Adipose tissue (tissue), 3 donors: ENCODE results near the gene HPN. TPM values are rescaled to one million over a fixed set of nuclear protein-coding genes. Genes with fewer than 3 reads are reported as not detected.

Experiments
- H3K27ac ChIP-seq: one replicate; pipeline ENCODE4 v1.5.1; 2013; ENCODE audit warnings: low read depth, low read length
- WGBS, 3 donors: extraction: QIAGEN DNeasy Blood & Tissue Kit; methylation state at CpG; one replicate each; pipeline ENCODE4 v1.1.7; 2013; 5-methylcytosine and 5-hydroxymethylcytosine counted together
- polyA plus RNA-seq, 3 donors: library from polyadenylated mRNA; stranded (reverse); fragments of 200-250 nt; gene quantifications; one replicate each; pipeline ENCODE4 v1.2.3, GENCODE V29; 2013
- donor health status: healthy with polysubstance abuse.
- donor health status: Bipolar disorder and iron deficiency.
- donor health status: healthy.

Gene HPN
- polyA plus RNA-seq, 3 donors, result 1.5 to 141 (median 5.4) TPM

GRCh38 chr19:35069696-35070095 lies 28.2 kb downstream of the HPN start:
- 68 to 97% (median 75%) methylated on average over 1 of the region's 1 CpG for WGBS, 3 donors
- no peak overlapping the region for H3K27ac ChIP-seq

DNA sequence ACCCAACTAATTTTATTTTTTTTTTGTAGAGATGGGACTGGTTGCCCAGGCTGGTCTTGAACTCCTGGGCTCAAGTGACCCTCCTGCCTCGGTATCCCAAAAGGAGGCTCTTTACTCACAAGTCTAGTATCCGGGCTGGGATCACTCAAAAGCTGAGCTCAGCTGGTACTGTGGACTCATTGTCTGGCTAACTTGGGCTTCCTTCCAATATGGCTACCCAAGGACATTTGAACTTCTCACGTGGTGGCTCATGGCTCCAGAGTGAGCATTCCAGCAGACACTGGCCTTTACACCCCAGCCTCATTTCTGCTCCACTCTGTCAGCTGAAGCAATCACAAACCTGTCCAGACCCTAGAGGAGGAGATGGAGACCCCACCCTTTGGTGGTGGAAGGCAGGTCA lies 28.9 kb downstream of the HPN start:
- 83 to 98% (median 94%) methylated on average over 3 of the region's 3 CpGs for WGBS, 3 donors
- no peak overlapping the region for H3K27ac ChIP-seq

DNA sequence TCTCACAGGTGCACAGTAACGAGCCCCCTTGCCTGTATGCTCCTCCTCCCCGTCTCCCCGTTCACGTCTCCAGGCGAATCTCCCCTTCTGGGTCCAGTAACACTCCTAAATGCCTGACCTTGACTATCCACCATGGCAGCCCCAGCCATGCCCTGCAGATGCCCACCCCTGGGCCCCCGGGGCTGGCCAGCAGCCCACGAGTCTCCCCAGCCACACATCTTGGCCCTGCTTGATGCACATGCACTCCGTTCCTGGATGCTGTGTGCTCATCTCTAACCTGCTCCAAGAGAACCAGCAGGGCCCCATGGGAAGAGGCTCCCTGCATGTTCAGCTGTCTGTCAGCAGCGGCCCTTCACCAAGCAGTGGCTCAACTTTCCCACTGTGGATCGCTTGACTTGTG lies 32.0 kb downstream of the HPN start:
- WGBS, 3 donors, result 73 to 79% (median 78%) methylated on average over 10 of the region's 10 CpGs
- H3K27ac ChIP-seq, result no peak overlapping the region

GRCh38 chr19:35073941-35074340 lies 32.4 kb downstream of the HPN start:
- 65 to 84% (median 79%) methylated on average over 8 of the region's 8 CpGs for whole genome bisulfite sequencing, 3 donors
- H3K27ac ChIP-seq, result no peak overlapping the region

GRCh38 chr19:35074426-35075201 lies 33.1 kb downstream of the HPN start:
- H3K27ac ChIP-seq, result no peak overlapping the region
- 86 to 92% (median 86%) methylated on average over 19 to 21 of the region's 21 CpGs for WGBS, 3 donors

- WGBS, 3 donors, result 85 to 91% (median 90%) methylated on average over 21 of the region's 21 CpGs
- H3K27ac ChIP-seq, result no peak overlapping the region
These were observed 33.9 kb downstream of the HPN start for GRCh38 chr19:35075202-35076025.

- 83 to 85% (median 83%) methylated on average over 6 of the region's 6 CpGs for WGBS, 3 donors
These were observed 34.5 kb downstream of the HPN start for GRCh38 chr19:35076026-35076370.

DNA sequence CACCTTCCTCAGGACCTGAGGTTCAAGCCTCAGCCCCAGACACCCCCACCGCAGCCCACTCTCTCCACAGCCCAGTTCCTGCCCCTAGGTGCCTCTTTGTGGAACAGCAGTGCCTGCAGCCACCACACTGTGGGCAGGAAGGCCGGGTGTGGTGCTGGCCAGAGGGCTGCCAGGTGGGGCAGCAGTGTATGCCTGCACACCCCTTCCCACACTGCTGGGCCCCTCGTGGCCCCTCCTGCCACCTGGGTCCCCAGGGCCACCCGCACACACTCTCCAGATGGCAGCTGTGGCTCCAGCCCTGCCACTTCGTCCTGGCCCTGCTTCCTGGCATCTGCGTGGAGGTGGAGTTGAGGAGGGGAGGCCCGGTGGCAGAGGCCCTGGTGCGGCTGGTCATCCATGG lies 35.1 kb downstream of the HPN start:
- 65 to 83% (median 68%) methylated on average over 7 to 8 of the region's 8 CpGs for WGBS, 3 donors

More at GRCh38 chr19:35076026-35076370, 34.5 kb downstream of the HPN start:
- H3K27ac ChIP-seq, result no peak overlapping the region

DNA sequence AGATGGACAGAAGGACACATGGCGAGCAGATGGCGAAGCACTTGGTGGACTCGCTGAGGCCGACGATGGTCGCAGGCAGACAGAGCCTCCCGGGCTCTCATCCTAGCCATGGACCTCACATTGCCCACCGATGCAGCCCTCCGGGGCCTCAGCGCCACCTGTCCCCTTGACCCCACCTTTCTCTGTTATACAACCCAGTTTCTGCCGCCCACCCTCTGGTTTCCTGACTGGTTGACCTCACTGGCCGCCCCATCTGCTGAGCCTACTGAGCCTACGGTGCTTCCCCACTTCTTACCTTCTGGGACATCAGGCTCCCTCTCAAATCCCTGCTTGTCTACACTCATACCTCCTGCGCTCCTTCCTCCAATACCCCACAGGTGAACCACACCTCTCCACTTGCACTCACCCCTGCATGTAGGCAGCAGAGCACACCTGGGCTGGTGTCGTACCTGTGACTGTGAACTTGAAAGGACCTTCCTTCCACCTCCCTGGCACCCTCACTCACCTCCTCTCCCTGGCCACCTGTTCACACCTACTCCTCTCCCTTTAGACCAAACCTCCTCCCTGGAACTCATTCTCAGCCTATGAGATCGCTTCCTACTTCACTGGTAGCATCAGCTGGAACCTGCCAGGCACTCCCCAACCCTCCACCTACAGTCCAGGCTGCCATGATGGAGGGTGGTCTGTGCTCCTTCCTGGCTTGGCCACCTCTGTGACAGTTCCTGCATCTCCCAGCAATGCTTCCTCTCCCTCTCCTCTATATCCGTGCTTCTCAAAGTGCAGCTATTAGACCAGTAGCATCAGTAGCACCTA lies 36.1 kb downstream of the HPN start:
- WGBS, 3 donors, result 90 to 91% (median 91%) methylated on average over 17 of the region's 17 CpGs
- no peak overlapping the region for H3K27ac ChIP-seq

More for the DNA sequence above, 35.1 kb downstream of the HPN start:
- no peak overlapping the region for H3K27ac ChIP-seq

DNA sequence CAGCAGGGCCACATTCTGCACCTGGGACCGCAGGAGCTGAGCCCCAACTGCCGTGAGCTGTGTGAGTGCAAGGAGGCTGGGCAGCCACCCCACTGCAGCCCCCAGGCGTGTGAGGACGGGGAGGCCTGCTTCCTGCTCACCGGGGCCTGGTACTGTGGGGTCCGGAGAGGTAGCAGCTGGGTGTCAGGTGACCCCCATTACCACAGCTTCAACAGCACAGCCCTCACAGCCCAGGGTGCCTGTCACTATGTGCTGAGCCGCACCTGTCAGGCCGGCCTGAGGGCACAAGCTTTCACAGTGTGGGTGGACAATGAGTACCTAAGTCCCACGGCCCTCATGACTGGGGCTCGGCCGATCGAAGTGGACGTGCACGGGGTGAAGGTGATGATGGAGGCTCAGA lies 38.3 kb downstream of the HPN start:
- WGBS, 3 donors, result 82 to 86% (median 85%) methylated on average over 14 of the region's 14 CpGs

GRCh38 chr19:35080613-35081170 lies 39.2 kb downstream of the HPN start:
- H3K27ac ChIP-seq, result no peak overlapping the region
- 86 to 90% (median 87%) methylated on average over 16 of the region's 16 CpGs for WGBS, 3 donors

More for the DNA sequence above, 38.3 kb downstream of the HPN start:
- no peak overlapping the region for H3K27ac ChIP-seq

GRCh38 chr19:35081201-35081600 lies 39.7 kb downstream of the HPN start:
- 78 to 87% (median 86%) methylated on average over 6 of the region's 6 CpGs for WGBS, 3 donors
- no peak overlapping the region for H3K27ac ChIP-seq

DNA sequence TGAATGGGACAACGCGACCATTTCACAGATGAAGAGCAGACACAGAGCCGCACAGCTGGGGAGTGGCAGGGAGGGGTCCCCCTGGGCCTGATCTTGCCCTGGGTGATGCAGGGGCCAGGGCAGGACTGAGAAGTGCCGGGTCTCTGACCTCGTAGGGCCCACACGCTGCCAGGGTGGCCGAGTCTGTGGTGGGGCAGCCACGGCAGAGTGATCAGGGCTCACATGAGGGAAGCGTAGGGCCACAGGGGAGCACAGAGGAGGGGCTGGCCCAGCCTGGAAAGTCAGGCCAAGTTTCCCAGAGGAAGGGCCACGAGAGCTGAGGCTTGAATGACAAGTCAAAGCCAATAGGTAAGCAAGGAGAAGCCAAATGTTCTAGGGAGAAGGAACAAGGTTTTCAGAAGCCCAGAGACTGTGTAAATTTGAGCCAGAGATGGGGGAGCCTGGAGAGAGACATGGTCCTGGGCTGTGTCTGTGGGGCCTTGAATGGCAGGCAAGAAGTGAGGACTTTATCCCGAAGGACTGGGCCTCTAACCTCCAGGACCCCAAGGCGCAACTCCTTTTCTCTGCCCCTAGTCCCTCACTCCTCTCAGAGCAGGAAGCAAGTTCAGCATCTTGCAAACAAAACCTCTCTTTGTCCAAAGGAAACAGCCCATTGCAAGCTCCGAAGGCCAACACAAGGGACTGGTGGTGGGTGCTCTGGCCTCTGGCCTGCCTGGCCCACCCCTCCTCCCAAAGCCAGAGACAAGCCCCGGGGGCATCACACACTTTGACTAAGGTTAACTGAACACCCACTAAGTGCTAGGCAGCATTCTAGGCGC lies 42.4 kb downstream of the HPN start:
- WGBS, 3 donors, result 74 to 88% (median 85%) methylated on average over 15 of the region's 15 CpGs
- H3K27ac ChIP-seq, result no peak overlapping the region

GRCh38 chr19:35084509-35084762 lies 42.9 kb downstream of the HPN start:
- 87 to 90% (median 89%) methylated on average over 3 of the region's 3 CpGs for WGBS, 3 donors
- no peak overlapping the region for H3K27ac ChIP-seq

GRCh38 chr19:35085947-35086346 lies 44.4 kb downstream of the HPN start:
- WGBS, 3 donors, result 71 to 75% (median 72%) methylated on average over 6 of the region's 6 CpGs
- no peak overlapping the region for H3K27ac ChIP-seq

DNA sequence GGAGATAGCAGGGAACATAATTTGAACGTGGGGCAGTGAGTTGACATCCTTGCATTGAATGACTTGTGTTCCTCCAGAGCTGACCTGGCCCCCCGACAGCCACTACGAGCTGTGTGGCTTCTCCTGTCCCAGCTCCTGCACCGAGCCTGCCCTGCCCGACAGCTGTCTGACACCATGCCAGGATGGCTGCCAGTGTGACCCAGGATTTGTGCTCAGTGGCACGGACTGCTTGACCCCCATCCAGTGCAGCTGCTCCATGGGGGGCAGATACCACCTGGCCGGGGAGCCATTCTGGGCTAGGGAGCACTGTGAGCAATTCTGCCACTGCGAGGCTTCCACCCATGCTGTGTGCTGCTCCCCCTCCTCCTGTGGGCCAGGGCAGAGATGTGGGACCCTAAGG lies 44.9 kb downstream of the HPN start:
- WGBS, 3 donors, result 75 to 82% (median 82%) methylated on average over 8 of the region's 8 CpGs
- H3K27ac ChIP-seq, result no peak overlapping the region

DNA sequence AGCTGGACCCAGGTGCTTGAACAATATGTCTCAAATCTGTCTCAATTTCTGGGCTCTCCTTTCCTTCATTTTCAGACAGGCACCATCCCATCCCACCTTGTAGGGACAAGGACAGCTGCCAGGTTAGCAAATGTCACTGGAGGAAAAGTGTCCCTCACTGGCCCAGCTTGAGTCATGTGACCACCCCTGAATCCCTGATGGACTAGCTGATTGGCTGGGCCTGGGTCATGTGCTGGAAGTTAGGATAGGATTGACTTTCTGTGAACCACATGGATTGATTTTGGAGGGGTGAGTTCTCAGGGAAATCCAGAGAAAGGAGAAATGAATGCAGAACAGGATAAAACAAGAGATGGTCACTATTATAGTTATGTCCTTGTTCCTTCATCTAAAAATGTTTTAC lies 45.9 kb downstream of the HPN start:
- no peak overlapping the region for H3K27ac ChIP-seq
